Fibroblast of skin of abdomen (primary cell): Measurements from ENCODE around the gene SCG5. TPM values are rescaled to one million over a fixed set of nuclear protein-coding genes. Genes with fewer than 3 reads are reported as not detected.
A peak's percentile ranks its signal among the peaks of the same experiment; 100 is the strongest.
"Not testable (repeated sequence)": the region's sequence is repeated elsewhere in the genome, so short reads cannot be mapped to it uniquely, and the experiment has no call there.

Experiments used
- DNase-seq: peaks from one replicate; pipeline ENCODE4 v3.0.0-alpha.2; 2013
- polyA plus RNA-seq, 2 experiments: library from polyadenylated mRNA; unstranded; fragments of 120-200 nt; gene quantifications; one replicate each; pipeline ENCODE4 v1.2.1, GENCODE V29; 2013; ENCODE audit not compliant: insufficient read length in 2 of 2

Gene SCG5
- 11.0 TPM for polyA plus RNA-seq (2013, experiment 1 of 2; ENCODE audit: insufficient read length)
- polyA plus RNA-seq (2013, experiment 2 of 2; ENCODE audit: insufficient read length): 13.5 TPM

DNA sequence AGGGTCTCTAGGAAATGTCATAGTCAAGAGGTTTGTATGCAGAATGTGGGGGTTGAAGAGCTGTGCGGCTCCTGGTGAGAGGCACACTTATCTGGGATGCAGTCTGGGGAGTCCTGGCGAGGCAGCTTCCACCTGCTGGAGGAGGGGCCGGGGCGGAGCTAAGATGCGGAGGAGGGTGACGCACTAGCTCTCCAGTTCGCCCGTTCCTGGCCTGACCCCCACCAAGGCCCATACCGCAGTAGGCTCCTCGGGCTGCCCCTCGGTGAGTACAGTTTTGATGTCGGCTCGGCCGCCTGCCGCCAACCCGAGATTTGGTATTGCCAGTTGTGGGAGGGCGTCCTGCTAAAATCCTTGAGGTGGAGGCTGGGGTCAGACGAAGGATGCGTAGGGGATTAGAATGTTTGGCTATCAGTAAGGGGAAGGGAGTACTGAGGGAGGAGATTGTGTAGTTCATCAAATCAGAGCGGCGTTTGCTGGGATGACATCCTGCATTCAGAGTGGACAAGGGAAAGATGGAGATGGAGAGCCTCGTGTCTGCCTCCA lies at the start of gene SCG5:
TSS of gene SCG5 (plus strand) at position 194 of the 543 bp plus-strand sequence. CDS start 1,883 bp downstream, outside the sequence.
- peak; percentile 23 for DNase-seq

DNA sequence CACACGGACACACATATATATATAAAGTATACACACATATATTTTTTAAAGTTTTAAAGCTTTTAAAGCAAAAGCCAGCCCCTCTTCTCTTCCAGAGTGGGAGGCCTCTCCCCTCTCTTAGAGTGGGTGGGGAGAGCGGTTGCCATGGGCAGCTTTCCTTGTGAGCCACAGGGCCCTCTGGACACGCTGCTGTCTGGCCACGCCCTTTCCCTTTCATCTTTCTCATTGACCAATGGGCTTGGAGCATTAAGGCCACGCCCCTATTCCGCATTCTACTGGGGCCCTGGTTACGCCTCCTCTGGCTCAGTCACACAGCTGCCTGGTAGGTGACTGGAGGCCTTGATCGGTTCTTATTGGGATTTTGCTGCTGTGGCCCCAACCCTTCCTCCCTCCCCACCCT lies 48.4 kb upstream of the SCG5 start, which contains the start of gene GOLGA8N:
TSS of gene GOLGA8N (plus strand) at position 306 of the 400 bp plus-strand sequence.
- DNase-seq: not testable (repeated sequence)

GRCh38 chr15:32609518-32609917 lies 32.0 kb upstream of the SCG5 start:
- DNase-seq: not testable (repeated sequence)

GRCh38 chr15:32610719-32611118 lies 30.8 kb upstream of the SCG5 start:
- DNase-seq: not testable (repeated sequence)

- not testable (repeated sequence) for DNase-seq
These were observed 26.8 kb upstream of the SCG5 start for GRCh38 chr15:32614712-32615050.

DNA sequence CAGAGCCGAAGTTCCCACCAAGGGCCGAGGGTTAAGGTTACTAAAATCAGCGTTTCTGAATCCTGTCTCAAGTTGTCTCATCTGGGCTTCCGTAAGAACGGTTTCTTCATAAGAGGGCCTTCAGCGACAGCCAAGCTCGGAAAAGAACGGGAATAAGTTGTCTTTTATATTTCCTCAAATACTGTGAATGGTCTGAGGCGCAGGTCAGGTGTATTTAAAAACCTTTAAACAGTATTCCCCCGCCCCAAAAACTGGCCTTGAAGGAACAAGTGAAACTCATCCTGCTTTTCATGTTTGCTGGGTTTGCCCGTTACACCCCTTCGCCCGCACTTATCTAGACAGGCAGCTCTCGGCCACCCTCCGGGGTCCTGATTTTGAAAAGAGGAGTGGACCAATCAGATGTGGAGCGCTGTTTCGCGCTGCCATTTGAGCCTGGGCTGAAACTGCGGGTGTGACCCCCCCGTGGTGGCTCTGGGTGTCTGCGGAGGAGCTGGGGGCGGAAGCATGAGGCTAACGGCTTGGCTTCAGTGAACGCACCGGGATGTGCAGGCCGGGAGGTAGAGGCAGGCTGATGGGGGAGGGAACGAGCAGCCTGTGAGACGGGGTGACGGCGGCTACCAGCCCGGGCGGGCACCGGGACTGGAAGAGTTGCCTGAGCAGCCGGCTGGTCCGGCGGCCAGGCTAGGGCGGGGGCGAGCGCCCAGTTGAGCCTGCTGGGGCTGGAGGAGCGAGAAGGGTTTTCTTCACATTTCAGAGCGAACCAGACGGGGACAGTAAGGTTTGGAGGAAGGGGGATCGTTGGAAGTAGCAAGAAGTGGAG lies 26.2 kb upstream of the SCG5 start, which contains the start of gene ARHGAP11A:
TSS of gene ARHGAP11A (plus strand) at position 454 of the 820 bp plus-strand sequence. CDS start 708 bp downstream, outside the sequence.
- peak; percentile 94 for DNase-seq

GRCh38 chr15:32615871-32616426 lies 25.6 kb upstream of the SCG5 start:
- not testable (repeated sequence) for DNase-seq

DNA sequence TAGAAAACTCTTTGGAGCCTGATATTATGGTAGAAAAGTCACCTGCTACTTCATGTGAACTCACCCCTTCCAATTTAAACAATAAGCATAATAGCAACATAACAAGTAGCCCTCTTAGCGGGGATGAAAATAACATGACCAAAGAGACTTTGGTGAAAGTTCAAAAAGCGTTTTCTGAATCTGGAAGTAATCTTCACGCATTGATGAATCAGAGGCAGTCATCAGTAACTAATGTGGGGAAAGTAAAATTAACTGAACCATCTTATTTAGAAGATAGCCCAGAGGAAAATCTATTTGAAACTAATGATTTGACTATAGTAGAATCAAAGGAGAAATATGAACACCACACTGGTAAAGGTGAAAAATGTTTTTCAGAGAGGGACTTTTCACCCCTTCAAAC lies 5.1 kb upstream of the SCG5 start:
- no peak for DNase-seq

DNA sequence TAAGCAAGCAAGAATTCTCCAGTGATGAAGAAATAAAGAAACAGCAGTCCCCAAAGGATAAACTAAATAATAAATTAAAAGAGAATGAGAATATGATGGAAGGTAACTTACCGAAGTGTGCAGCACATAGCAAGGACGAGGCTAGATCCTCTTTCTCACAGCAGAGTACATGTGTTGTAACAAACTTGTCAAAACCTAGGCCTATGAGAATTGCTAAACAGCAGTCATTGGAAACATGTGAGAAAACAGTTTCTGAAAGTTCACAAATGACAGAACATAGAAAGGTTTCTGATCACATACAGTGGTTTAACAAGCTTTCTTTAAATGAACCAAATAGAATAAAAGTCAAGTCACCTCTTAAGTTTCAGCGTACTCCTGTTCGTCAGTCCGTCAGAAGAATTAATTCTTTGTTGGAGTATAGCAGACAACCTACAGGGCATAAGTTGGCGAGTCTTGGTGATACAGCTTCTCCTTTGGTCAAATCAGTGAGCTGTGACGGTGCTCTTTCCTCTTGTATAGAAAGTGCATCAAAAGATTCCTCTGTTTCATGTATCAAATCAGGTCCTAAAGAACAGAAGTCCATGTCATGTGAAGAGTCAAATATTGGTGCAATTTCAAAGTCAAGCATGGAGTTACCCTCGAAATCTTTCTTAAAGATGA lies 4.5 kb upstream of the SCG5 start:
- no peak for DNase-seq

DNA sequence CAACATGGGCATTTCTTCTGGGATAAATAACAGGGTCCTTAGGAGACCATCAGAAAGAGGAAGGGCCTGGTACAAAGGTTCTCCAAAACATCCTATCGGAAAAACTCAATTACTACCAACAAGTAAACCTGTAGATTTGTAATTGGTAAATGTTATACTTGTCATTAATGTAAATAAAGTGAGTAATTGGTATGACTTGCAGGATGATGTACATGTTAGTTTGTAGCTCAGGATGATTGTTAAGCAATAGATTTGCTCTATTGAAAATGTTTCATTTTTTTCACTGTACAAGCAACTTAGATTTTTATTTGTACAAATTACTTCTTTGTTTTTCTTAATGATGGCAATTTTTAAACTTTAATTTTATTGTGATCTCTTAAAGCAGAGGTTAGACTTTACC lies 3.8 kb upstream of the SCG5 start:
- DNase-seq: no peak

DNA sequence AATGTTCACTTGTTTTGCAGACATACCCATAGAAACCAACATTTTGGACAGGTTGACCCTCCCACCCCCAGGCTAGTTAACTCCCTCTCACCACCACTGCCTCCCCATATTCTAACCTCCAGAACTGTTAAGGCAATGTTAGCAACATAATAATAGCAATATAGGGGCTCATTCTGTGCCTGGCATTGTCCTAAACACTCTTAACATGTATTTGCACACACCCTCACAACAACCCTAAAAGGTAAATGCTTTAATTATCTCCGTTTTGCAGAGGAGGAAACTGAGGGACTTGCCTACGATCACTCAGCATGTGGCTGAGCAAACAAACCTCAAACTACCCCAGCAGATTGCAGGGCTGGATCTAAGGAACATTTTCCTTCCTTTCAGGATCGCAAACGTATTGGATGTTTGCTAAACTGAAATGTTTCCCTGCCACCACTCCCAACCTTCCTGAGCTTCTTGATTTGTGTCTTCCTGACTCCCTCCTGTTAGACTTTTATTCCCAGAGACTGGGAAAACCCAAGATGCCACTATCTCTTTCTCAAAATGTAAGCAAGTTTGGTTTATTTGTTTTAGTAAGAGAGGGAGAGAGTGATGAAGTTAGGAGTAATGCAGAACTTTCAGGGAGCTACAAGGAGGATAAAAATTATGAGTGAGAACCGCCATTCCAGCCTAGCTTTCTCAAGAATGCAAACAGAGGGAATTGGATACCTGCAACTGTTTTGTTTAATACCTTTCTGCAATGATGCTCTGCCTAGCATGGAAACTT lies 1.3 kb downstream of the SCG5 start:
- no peak for DNase-seq

- DNase-seq: peak; percentile 38
These were observed 2.5 kb downstream of the SCG5 start for GRCh38 chr15:32643907-32644445.

- DNase-seq: no peak
These were observed 4.8 kb downstream of the SCG5 start for GRCh38 chr15:32646291-32646690.

DNA sequence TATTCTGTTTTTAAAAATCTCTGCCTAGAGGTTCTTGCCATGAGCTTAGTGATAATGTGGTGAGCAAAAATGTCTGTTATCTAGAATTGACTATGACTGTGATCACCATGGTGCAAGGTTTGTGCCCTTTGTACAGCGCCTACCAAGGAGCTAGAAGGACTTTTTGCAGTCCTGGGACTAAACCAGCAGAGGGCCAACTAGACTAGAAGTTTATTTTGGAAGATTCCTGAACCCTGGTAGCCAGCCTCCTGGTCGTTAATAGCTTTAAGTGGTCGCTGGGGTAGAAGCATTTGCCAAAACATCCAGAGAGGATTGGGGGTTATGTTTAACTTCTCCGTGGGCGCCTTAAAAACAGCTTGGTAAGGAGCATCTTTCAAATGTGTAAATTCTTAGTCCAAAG lies 7.8 kb downstream of the SCG5 start:
- DNase-seq: peak; percentile 36

DNA sequence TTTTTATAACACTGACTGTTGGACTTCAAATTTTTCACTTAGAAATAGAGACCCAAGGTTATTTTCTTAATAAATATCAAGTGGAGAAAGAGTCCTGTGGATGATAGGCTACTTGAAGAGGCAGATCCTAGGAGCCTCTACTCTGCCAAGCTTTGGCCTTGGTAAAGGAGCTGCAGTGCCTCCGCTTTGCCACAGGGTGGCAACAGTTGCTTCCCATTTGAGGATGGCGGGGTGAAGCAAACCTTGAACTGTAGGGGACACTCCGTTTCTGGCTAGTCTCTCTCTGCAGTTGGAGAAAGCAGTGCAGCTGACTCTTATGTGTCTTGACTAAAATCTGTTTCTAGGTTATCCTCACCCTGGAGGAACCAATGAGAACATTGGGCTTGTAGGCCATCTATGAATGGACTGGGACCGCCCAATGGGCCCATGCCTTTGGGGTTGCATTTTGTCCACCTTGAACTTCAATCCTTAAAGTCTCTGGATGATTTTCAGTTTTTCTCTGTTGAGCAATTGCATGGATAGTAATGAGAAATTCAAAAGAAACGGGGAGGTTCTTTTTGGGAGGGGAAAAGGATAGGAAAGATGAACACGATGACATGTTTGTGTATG lies 9.8 kb downstream of the SCG5 start:
- peak; percentile 78 for DNase-seq

DNA sequence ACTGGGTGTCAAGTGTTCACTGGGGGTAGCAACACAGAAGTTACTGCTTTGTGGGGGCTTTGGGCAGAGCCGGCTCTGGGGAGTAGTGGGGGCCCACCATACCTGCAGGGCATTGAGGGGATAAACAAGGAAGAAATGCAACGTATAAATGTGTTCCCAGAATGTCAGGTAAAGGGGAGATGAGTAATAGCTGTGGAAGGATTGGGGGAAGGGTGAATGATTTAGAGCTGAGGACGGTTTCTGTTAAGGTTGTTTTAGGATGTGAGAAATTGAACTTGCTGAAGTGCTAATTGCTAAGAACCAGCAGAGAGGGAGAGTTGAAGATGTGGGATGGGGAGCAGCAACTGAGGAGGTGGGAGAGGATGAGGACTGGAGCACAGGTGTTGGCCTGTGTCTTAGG lies 10.7 kb downstream of the SCG5 start:
- no peak for DNase-seq

DNA sequence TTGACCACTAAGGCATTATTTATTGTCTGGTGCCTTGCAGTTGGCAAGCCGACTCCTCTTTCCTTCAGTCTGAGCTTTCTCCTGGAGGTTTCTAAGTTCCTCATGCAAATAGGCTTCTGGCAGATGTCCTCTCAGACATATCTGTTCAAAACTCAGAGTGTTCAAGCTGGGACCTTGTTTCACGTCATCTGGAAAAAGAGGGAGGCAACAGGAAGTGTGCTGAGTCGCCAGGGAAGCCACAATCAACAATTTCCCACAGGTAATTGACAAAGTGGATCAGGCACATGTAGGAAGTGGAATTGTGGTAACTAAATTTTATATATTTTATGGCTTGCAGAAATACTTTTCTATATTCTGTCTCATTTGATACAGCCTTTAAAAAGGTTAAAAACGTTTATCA lies 14.6 kb downstream of the SCG5 start:
- no peak for DNase-seq

DNA sequence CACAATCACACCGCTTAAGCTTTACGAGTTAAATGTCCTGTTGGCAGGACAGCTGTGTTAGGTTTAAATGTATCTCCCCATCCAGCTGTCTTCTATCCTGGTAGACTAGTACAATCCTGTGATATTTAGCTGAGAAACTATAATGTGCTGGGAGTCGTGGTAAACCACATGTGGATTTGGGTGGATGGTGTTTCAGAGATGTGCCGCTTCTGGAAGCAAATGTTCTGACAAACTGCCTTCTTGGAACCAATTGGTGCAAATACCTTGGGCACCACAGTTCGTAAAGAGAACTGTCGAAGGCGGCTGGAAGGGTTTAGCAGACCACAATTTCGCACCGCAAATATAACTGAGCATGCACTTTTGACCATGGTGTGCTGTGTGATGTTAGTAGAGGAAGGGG lies 15.0 kb downstream of the SCG5 start:
- no peak for DNase-seq

GRCh38 chr15:32657198-32657883 lies 15.8 kb downstream of the SCG5 start:
- DNase-seq: no peak

GRCh38 chr15:32657941-32658340 lies 16.4 kb downstream of the SCG5 start:
- no peak for DNase-seq
